Gastroesophageal sphincter (tissue), 3 donors: ENCODE results near the gene KRT82.

Source experiments
- EP300 ChIP-seq: sonication (generic); formaldehyde crosslinking; IDR thresholded peaks from one replicate; pipeline ENCODE4 v1.6.1; 2017; ENCODE audit warnings: antibody characterized with exemption, mild to moderate bottlenecking
- POLR2A ChIP-seq, 2 donors: fragments of 450-650 bp; IDR thresholded peaks; one replicate each; pipeline ENCODE4 v1.6.1; 2017; ENCODE audit warnings: antibody characterized with exemption in 2 of 2, mild to moderate bottlenecking in 2 of 2, moderate library complexity in 1 of 2
- POLR2AphosphoS5 ChIP-seq: sonication (generic); formaldehyde crosslinking; IDR thresholded peaks from one replicate; pipeline ENCODE4 v1.6.1; 2017; ENCODE audit warnings: antibody characterized with exemption
- TF ChIP-seq, protein P1 (sequence below), 4 experiments: fragments of 200-600 bp in 2 of 4; fragments of 450-650 bp in 2 of 4; sonication (generic) in 1 of 4; IDR thresholded peaks; one replicate each; pipeline ENCODE4 v1.5.1; 2017 to 2019; ENCODE audit warnings: antibody characterized with exemption in 4 of 4, mild to moderate bottlenecking in 2 of 4, moderate library complexity in 2 of 4

- TF ChIP-seq, protein P1, sequence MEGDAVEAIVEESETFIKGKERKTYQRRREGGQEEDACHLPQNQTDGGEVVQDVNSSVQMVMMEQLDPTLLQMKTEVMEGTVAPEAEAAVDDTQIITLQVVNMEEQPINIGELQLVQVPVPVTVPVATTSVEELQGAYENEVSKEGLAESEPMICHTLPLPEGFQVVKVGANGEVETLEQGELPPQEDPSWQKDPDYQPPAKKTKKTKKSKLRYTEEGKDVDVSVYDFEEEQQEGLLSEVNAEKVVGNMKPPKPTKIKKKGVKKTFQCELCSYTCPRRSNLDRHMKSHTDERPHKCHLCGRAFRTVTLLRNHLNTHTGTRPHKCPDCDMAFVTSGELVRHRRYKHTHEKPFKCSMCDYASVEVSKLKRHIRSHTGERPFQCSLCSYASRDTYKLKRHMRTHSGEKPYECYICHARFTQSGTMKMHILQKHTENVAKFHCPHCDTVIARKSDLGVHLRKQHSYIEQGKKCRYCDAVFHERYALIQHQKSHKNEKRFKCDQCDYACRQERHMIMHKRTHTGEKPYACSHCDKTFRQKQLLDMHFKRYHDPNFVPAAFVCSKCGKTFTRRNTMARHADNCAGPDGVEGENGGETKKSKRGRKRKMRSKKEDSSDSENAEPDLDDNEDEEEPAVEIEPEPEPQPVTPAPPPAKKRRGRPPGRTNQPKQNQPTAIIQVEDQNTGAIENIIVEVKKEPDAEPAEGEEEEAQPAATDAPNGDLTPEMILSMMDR (IDR thresholded peaks at IDR 0.05), result no peak
- TF ChIP-seq POLR2A (IDR thresholded peaks at IDR 0.05), result no peak
- no peak for TF ChIP-seq POLR2AphosphoS5
- TF ChIP-seq EP300, result no peak
Observed at GRCh38 chr12:52423035-52423434, 16.9 kb upstream of the KRT82 start.
